GM19099 (cell line): ENCODE results near the gene DCTN4.

Experiments
- POLR2A ChIP-seq: IDR thresholded peaks from 3 replicates; pipeline ENCODE4 v1.6.1; 2011; ENCODE audit warnings: low read depth; ENCODE audit not compliant: insufficient read length; ENCODE audit errors: extremely low read depth

DCTN4 gene

DNA sequence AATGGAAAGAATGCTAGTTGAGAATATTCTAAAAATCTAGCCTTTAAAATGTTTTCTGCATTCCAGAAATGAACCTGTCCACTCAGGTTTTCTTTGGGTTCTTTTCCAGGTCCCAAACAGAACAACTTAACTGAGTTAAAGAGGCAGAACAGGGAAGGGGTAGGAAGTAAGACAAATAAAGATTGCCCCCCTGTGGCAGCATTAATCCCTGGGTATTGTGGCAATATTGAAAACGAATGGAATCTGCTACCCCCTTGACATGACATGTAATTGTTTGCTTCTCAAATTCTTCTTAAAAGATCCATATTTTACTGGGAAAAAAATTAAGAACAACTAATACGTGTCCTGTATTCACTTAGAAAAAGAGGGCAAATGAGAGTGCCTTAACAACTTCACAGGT is 48.7 kb downstream of the DCTN4 start:
- no peak for TF ChIP-seq POLR2A

DNA sequence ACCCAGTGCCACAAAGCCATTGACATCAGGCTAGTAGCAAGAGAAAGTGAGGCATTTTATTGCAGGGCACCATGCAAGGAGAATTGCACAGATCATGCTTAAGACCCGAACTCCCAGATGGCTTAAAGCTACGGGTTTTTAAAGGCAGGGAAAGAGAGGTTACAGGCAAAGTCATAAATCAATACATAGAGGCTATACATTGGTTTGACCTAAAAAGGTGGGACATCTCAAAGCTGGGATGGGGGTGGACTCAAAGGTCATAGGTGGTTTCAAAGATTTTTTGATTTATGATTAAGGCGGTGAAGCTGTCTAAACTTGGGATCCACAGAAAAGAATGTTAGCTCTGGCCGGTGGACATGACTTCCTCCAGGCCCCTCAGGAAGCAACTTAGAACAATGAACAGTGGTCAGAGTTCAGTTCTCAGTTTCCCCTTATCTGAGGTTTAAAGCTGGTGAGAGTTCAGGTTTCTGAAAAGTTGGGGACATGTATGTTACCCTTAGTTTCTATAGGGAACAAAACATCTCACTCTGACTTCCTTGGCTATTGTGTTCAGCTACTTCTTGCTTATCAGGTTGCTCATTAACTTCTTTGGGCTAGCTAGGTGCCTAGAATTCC is 51.9 kb downstream of the DCTN4 start:
- no peak for TF ChIP-seq POLR2A

DNA sequence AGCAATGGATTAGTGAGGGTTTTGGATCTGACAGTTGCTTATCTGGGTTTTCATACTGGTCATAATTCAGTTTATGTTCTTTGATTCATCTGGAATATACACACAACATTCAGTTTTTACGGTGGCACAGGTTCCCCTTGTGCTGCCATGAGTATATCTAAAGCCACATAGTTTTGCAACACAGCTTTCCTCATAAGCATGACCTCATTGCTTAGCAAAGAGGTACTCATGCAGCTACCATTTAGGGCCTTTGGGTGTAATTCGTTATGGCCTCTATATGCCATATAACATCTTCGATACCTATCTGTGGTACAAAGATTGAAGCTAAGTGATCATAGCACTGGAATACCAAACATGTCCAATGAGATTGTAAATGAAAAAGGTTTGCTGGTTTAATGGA is 55.1 kb downstream of the DCTN4 start:
- TF ChIP-seq POLR2A, result no peak

DNA sequence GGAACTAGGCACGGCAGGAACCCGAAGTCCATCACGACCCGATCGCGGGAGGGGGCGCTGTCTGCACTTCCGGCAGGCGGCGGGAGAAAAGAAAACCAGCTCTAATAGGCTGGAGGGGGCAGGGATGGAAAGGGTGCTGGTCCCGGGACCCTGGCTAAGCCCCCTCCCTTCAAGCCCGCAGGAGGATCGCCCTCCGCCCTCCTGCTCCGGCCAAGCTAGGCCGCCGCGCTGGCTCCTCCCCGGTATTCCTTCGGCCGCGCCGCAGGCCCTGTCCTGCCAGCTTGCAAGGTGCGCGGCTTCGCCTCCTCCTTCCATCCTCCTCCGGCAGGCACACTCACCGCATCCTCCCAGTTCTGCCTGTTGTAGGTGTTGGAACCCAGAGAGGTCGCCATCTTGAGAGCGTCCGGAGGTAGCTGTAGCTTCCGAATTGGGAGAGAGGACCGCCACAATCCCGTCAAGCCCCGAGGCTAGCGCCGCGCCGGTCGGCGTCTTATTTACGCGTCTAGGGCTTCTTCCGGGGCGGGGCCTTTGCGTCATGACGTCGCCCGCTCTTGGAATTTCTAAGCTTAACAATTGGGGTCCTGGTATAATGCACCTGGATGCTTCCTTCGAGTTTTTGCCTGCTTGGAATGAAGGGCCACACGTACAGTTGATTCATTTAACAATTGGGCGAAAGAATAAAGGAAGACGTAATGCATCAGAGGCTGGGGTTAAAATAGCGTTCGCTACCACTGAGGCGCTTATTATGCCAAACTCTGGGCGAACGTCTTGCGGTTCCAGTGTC is 58.0 kb downstream of the DCTN4 start, which contains the start of gene RBM22:
Gene RBM22, minus strand, starts transcription at position 469 of the 784 bp plus-strand sequence. Its CDS starts 77 bp downstream, at position 392.
- peak; percentile 85 for TF ChIP-seq POLR2A

DNA sequence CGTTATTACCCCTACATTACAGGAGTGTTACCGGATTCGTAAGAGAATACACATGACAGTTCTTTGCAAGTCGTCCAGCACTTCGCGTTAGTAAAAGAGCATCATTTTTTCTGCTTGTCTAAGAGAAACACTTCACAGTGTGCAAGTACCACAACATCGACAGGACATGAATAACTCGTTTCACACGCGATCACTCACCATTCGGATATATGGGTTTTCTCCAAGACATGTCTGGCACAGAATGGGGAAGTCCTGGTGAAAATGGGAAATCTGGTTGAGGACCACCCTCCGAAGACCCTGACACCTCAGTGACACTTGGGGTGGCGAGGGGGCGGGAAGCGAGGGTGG is 58.6 kb downstream of the DCTN4 start:
- no peak for TF ChIP-seq POLR2A

DNA sequence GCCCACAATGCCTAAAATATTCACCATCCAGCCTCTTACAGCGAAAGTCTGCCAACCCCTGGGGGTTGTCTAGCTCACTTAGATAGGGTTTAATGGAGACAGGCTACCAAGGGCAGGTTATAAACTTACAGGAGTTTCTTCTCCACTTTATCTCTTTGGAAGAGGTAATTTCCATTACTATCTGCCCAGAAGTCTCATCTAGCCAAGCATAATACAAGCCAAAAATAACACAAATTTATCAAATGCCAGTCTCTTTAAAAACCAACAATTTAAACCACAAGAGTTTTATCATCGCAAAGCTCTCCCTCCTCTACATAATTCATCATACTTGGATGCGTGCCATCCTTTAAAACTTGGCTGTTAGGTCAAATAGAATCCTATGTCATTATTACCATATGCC is 64.2 kb downstream of the DCTN4 start:
- no peak for TF ChIP-seq POLR2A

DNA sequence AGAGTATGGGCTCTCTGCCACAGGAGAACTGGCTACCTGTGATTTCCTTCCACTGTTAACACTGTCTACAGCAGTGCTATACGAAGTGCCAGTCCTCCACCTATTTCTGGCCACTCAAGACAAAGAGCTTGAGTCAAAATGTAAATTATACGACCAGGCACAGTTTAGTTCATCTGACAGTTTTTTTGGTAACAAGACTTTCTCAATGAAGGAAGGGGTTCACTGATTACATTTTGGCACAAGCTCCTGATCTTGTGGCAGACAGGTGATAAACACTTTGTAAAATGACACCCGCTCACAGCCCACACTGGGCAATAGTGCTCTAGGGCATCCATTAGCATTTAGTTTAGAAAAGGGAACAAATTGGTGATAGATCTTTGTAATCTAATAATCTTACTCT is 66.5 kb downstream of the DCTN4 start:
- TF ChIP-seq POLR2A, result no peak

DNA sequence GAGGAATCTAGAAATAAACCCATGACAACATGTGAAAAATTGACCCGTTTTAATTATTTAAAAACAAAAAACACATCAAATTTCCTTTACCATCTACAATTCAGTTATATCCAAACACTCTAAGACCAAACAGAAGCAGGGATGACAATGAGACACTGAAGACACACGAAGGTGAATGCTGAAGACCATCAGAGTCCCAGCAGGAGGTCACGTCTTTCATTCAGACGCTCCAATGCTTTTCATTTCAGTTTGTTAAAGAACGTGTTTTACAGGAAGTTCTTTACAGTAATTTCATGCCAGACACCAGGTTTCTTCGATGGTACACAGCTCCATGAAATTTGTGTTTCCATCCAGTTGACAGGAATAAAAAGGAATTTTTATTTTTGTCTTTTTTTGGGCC is 68.1 kb downstream of the DCTN4 start:
- no peak for TF ChIP-seq POLR2A

DNA sequence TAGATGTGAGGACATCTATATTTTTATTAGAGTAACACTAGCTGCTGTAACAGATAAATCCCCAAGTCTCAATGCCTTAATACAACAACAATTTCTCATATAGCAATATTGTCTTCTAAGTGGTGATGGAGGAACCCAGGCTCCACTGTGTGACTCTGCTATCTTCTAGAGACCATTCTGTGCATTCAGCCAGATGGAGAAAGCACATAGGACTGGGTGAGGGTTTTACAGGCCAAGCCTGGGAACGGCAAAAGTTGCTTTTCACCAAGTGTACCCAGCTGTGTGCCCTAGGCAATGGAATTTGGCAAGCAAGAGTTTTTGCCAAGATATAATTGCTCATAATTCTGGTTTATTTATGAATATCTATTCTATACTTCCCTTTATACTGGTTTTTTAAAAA is 69.7 kb downstream of the DCTN4 start:
- TF ChIP-seq POLR2A, result no peak

DNA sequence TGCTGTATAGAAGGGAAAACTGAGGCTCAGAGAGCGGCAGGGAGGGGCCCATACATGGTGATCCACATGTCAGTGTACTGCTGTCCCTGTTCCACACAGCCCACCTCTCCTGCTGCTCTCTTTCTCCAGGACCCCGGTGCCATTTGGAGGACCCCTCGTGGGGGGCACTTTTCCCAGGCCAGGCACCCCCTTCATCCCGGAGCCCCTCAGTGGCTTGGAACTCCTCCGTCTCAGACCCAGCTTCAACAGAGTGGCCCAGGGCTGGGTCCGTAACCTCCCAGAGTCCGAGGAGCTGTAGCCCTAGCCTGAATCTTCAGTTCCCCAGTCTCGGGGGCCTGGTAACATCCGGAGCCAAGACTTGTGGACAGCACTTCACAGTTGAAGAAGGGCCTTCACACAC is 82.2 kb downstream of the DCTN4 start:
- no peak for TF ChIP-seq POLR2A

DNA sequence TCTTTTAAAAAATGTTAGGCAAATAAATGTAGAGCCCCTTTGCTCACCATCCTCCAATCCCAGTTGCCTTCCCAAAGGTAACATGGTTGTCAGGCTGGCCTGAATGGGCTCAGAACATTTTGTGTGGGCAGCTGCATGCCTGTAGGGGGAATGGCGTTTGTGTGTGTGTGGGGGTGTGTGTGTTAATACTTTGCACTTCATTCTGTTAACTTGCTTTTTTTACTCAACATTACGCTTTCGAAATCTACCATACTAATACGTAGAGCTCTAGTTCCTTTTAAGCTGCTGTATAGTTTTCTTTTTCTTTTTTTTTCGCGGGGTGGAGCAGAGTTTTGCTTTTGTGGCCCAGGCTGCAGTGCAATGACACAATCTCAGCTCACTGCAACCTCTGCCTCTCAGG is 83.7 kb downstream of the DCTN4 start:
- TF ChIP-seq POLR2A, result no peak

DNA sequence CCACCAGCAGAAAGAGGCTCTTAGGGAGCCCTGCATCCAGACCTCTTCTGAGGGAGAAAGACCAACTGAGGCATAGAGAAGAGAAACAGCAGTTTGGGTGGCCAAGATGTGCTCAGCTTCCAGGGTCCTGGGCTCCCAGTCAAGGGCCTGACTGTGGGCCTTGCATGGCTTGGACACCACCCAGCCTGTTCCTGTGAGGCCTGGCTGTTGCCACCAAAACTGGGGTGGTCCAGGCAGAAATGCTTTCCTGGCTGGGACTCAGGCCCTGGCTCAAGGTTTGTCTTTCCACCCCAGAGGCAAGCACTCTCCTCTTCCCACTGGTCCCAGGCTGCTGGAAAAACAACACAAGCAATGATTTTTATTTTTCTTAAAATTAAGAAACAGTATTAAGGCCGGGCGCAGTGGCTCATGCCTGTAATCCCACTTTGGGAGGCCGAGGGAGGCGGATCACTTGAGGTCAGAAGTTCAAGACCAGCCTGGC is 84.4 kb downstream of the DCTN4 start:
- TF ChIP-seq POLR2A, result no peak

DNA sequence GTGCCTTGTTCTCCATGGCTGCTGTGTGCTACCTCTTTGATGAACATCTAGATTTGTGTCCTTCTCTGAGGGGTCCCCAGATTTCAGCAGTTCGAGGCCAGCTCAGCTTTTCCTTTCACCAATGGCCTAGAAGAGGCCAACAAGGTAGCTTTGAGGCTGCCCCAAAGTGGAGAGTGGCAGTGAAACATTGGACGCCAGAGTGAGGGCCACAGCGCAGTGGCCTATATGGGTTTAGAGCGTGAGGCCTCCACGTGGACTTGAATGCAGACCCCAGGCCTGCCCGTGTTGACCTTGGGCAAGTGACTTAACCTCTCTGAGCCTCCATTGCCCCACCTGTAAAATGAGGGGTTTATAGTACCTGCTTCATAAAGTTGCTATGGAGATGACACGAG is 85.9 kb downstream of the DCTN4 start:
- no peak for TF ChIP-seq POLR2A

DNA sequence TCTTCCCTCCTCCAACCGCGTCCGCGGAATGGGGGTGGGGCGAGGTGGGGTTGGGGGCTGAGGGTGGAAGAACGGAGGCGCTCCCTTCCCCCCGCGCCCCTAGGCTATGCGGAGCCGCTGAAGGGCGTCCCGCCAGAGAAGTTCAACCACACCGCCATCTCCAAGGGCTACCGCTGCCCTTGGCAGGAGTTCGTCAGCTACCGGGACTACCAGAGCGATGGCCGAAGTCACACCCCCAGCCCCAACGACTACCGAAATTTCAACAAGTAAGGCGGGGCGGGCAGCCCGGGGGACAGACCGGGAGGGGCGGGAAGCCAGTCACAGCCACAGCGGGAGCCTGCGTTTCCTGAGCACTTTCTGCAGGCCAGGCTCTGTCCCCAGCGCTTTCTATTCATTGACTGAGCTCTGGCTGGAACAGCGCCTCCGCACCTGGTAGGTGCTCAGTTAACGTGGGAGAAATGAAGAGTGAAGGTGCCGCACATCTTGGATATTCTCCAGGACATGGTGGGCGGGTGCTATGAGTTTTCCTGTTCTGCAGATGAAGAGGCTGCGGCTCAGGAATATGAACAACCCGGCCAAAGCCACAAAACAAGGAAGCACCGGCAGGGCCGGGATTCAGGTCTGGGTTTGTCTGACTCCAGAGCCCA is 86.5 kb downstream of the DCTN4 start:
- no peak for TF ChIP-seq POLR2A

DNA sequence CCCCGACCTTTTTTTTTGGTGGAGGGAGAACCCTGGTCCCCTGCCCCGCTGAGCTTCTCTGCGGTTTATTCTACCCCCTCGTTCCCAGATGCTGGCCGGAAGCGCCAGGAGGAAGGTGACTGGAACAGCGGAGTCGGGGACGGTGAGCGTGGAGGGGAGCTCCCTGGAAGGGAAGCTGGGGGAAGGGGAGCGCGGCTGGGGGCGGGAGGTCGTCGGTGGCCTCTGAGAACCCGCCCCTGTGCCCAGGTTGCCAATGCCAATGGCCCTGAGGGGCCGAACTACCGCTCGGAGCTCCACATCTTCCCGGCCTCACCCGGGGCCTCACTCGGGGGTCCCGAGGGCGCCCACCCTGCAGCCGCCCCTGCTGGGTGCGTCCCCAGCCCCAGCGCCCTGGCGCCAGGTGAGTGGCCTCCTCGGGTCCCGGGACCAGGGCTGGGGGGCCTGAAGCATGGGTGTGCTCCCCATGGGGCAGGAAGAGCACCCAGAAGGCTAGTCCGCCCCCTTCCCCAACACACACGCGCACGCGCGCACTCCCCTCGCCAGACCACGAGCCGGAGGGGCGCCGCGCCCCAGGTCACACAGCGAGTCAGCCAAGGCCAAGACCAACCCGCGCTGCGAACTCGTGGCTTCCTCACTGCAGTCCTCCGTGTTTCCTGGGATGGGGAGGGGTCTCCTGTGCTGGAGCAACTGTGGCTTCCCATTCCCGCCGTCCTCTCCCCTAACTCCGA is 87.1 kb downstream of the DCTN4 start:
- TF ChIP-seq POLR2A, result no peak
